Measurements from ENCODE around the gene DOCK10. TPM values are rescaled to one million over a fixed set of nuclear protein-coding genes. Genes with fewer than 3 reads are reported as not detected.

Gene DOCK10
- total and polyA plus RNA-seq, 9 of the 15 experiments (the other 6 are each of a cell fraction or from before 2014, with no cell fraction given): 0.01 to 0.87 (median 0.18) TPM

- Histone ChIP-seq H3K27ac (ENCODE audit: extremely low read depth, low read depth, low read length) (no peak overlapping the region), H3K4me3 (no peak overlapping the region), H3K4me1 (replicated peaks in 1 of 2; ENCODE audit: control insufficient read depth in 2 of 2, insufficient read depth in 2 of 2, low read length in 2 of 2) (no peaks in the 10 kb centered on the region), H3K79me2 (ENCODE audit: control insufficient read depth, insufficient read depth, low read length) (no peaks in the 10 kb centered on the region), H3K27me3 (ENCODE audit: control insufficient read depth in 2 of 2, insufficient read depth in 2 of 2, low read length in 2 of 2) (no peaks in the 10 kb centered on the region), H3K9me3 (replicated peaks; ENCODE audit: control insufficient read depth, insufficient read depth, low read depth, low read length) (no peaks in the 10 kb centered on the region; the same call in 1 of the 2 replicates), H3K9ac (ENCODE audit: insufficient read depth in 1 of 2, low read depth in 2 of 2, low read length in 2 of 2) (no peak overlapping the region), H4K20me1 (replicated peaks; ENCODE audit: control insufficient read depth, insufficient read depth, low read length) (no peaks in the 10 kb centered on the region), H3K36me3 (ENCODE audit: control insufficient read depth, insufficient read depth, low read length) (no peaks in the 10 kb centered on the region), H2AFZ (ENCODE audit: low read depth, low read length) (no peak overlapping the region), H3K4me2 (ENCODE audit: insufficient read depth, low read length) (no peak overlapping the region), H3K9me1 (ENCODE audit: control insufficient read depth, insufficient read depth, low read length) (no peaks in the 10 kb centered on the region)
- 0% methylated on average over 3 of the region's 3 CpGs for WGBS (ENCODE audit: insufficient coverage, low coverage, missing lambda C conversion rate)
- POLR2A ChIA-PET: no interaction called here
- no TSS peak for BruUV-seq (replicated peaks)
- intact Hi-C loops (cut with micrococcal nuclease): no loop called here
- TF ChIP-seq CHD1 (IDR thresholded peaks at IDR 0.05; ENCODE audit: low read length): no peak
- TF ChIP-seq TCF3 (CRISPR knock-in tag; IDR thresholded peaks at IDR 0.05): no peak
- no peak for TF ChIP-seq DPF2 (IDR thresholded peaks at IDR 0.05)
- no peak for TF ChIP-seq SIN3A (IDR thresholded peaks at IDR 0.05; ENCODE audit: borderline replicate concordance in 2 of 2, control insufficient read depth in 1 of 2, low read depth in 2 of 2, low read length in 2 of 2)
- no peak for TF ChIP-seq BRF2 (IDR thresholded peaks at IDR 0.05; ENCODE audit: borderline replicate concordance, insufficient read depth, insufficient read length)
- TF ChIP-seq ZNF76 (CRISPR knock-in tag; IDR thresholded peaks at IDR 0.05; ENCODE audit: borderline replicate concordance): no peak
- TF ChIP-seq MEF2D (tag; conservative IDR thresholded peaks at IDR 0.05; ENCODE audit: low read depth): no peak
- TF ChIP-seq ZEB2 (IDR thresholded peaks at IDR 0.05): no peak
- no peak for TF ChIP-seq KLF1 (tag; IDR thresholded peaks at IDR 0.05)
- no peak for TF ChIP-seq MXI1 (IDR thresholded peaks at IDR 0.05; ENCODE audit: low read depth, low read length)
- TF ChIP-seq NONO (IDR thresholded peaks at IDR 0.05; ENCODE audit: low read depth in 2 of 2, low read length in 1 of 2): no peak
- TF ChIP-seq ARID3B (CRISPR knock-in tag; IDR thresholded peaks at IDR 0.05; ENCODE audit: borderline replicate concordance): no peak
- TF ChIP-seq ZC3H4 (CRISPR knock-in tag; IDR thresholded peaks at IDR 0.05; ENCODE audit: borderline replicate concordance): no peak
- TF ChIP-seq EHMT2 (IDR thresholded peaks at IDR 0.05): no peak
- ATAC-seq (no peak), FAIRE-seq (no peak), DNase-seq (ENCODE audit: extremely low read depth in 1 of 4, low spot score in 3 of 4) (no peak)
- CTCF ChIA-PET (ENCODE audit: low intra/inter-chr PET ratio): no interaction called here
- in situ Hi-C loops (cut with MboI): no loop called here
These were observed 13.7 kb downstream of the DOCK10 start for GRCh38 chr2:225028572-225028971.

Measured in K562 (cell line).